GM19328 (cell line): ENCODE data around the gene ICAM5.
A peak's percentile ranks its signal among the peaks of the same experiment; 100 is the strongest.
"Not testable (repeated sequence)": the region's sequence is repeated elsewhere in the genome, so short reads cannot be mapped to it uniquely, and the experiment has no call there.

Source experiments
- ATAC-seq: cut with Tn5 transposase; IDR thresholded peaks from one replicate; pipeline ENCODE4 v1.9.1; 2021; ENCODE audit warnings: mild to moderate bottlenecking, moderate library complexity; ENCODE audit not compliant: unreplicated experiment

ICAM5 gene

GRCh38 chr19:10289836-10290356, at the start of gene ICAM5:
Gene ICAM5 (plus strand): TSS chr19:10289952. CDS start chr19:10290044, 92 bp downstream.
- no peak for ATAC-seq

DNA sequence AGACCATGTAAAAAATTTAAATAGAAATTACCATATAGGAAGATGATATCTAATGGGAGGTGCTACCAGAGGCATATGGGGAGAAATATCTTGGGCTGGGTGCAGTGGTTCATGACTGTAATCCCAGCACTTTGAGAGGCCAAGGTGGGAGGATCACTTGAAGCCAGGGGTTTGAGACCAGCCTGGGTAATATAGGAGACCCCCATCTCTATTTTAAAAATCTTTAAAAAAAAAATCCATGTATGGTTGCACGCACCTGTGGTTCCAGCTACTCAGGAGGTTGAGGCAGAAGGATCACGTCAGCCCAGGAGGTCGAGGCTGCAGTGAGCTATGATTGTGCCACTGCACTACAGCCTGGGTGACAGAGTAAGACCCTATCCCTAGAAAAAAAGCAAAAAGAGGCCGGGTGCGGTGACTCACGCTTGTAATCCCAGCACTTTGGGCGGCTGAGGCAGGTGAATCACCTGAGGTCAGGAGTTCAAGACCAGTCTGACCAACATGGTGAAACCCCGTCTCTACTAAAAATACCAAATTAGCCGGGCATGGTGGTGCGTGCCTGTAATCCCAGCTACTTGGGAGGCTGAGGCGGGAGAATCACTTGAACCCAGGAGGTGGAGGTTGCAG, 47.8 kb upstream of the ICAM5 start:
- ATAC-seq = not testable (repeated sequence)

- ATAC-seq = no peak
Observed at GRCh38 chr19:10243606-10244005, 46.1 kb upstream of the ICAM5 start.

GRCh38 chr19:10245189-10245939, 44.4 kb upstream of the ICAM5 start:
- ATAC-seq = no peak

- ATAC-seq = no peak
Observed at GRCh38 chr19:10246511-10246910, 43.2 kb upstream of the ICAM5 start.

DNA sequence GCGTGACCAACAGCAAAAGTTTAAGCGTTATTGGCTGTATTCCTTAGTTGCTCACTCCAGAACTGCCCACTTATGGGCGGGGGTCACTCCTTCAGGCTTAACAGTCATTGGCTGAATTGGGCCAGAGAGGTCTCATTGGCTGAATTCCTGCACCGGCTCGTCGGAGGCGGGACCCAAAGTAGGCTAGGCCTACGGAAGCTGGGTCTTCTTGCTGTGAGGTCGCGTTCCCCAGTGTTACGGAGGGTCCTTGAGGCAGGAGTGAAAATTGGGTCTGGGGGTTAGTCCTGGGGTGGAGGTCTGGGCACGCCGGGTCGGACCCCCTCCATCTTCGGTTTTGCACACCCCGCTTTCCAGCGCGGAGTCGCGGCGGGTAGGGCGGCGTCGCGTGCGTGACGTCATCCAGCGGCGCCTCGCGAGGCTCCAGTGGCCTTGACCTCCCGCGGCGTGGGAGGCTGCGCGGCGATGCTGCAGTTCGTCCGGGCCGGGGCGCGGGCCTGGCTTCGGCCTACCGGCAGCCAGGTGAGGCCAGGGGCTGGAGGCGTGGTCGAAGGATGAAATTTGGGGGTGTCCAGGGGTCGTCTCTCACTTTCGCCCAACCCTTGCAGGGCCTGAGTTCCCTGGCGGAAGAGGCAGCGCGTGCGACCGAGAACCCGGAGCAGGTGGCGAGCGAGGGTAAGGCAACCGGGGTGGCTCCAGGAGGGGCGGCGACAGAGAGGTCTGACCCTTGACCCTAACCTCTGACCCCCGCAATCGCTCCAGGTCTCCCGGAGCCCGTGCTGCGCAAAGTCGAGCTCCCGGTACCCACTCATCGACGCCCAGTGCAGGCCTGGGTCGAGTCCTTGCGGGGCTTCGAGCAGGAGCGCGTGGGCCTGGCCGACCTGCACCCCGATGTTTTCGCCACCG, 37.7 kb upstream of the ICAM5 start, which contains the start of gene MRPL4:
Gene MRPL4, plus strand, starts transcription at position 423 of the 903 bp plus-strand sequence. Its CDS starts 40 bp downstream, at position 463.
- ATAC-seq = peak; percentile 92

- ATAC-seq = no peak
Observed at GRCh38 chr19:10252707-10253106, 37.0 kb upstream of the ICAM5 start.

- ATAC-seq = no peak
Observed at GRCh38 chr19:10254244-10254643, 35.5 kb upstream of the ICAM5 start.

DNA sequence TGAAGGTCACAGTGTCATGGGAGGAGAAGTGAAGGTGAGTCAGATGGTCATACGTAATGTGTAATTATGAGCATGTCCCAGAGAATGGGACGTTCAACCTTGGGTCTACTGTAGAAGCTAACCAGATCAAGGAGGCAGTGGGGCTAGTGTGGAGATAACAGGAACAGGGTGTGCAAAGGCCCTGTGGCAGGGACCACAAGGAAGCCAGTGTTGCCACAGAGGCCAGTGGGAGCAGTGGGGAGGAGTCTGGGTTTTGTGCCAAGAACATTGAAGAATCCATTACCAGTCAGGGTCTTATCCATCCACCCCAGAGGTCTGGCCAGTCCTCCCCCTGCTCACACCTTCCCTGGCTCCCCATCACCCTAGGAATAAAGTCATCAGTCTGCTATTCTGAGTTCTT, 34.4 kb upstream of the ICAM5 start:
- no peak for ATAC-seq

DNA sequence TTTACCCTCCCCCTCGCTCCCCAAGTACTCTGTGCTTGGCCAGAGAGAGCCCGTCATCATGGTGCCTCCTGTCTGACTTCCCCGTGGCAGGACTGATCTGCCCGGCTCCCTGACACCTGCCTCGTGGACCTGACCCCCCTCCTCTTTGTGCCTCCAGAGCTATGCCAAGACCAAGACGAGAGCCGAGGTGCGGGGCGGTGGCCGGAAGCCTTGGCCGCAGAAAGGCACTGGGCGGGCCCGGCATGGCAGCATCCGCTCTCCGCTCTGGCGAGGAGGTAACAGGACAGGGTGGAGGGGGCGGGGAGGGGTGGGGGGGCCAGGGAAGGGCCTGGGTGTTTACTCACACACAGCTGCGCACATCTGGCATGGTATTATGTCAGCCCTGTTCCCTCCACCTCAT, 33.2 kb upstream of the ICAM5 start:
- no peak for ATAC-seq

GRCh38 chr19:10256970-10257615, 32.7 kb upstream of the ICAM5 start:
- ATAC-seq = no peak

DNA sequence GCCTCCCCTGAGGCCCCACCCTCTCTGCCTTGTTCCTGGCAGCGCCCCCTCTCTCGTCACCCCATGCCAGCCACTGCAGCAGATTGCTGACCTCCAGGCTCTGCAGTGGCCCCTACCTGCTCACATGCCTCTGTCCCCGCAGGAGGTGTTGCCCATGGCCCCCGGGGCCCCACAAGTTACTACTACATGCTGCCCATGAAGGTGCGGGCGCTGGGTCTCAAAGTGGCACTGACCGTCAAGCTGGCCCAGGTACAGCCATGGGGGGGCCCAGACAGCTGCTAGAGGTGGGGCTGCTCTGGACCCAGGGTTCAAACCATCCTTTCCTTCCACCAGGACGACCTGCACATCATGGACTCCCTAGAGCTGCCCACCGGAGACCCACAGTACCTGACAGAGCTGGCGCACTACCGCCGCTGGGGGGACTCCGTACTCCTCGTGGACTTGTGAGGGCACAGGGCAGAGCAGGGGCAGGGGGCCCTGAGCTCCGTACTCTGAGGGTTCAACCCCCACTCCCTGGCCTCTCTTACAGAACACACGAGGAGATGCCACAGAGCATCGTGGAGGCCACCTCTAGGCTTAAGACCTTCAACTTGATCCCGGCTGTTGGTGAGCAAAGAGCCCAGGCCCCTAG, 31.6 kb upstream of the ICAM5 start:
- no peak for ATAC-seq

DNA sequence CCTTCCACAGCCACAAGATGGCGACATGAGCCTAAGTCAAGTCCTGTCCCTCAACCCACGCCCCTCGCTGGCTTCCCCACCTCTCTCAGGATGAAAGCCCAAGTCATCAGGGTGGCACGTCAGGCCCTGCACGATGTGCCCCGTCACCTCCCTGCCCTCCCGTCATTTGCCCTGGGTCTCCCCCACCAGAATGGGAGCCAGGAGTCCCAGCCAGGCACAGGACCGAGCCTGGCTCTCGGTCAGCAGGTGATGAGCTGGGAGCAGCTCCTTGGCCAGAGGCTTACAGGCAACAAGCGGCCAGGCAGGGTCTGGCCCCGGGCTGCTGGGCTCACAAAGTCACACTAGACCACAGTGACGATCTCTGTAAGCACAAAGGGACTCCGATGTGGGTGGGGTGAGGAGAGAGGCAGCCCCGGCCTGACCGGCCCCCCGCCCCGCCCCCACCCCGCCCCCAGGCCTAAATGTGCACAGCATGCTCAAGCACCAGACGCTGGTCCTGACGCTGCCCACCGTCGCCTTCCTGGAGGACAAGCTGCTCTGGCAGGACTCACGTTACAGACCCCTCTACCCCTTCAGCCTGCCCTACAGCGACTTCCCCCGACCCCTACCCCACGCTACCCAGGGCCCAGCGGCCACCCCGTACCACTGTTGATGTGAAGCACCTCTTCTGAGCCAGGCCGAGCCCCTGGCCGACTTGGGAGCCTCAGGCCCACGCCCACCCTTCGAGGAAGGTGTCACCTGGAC, 30.4 kb upstream of the ICAM5 start:
- no peak for ATAC-seq

- no peak for ATAC-seq
Observed at GRCh38 chr19:10260141-10260584, 29.6 kb upstream of the ICAM5 start.

DNA sequence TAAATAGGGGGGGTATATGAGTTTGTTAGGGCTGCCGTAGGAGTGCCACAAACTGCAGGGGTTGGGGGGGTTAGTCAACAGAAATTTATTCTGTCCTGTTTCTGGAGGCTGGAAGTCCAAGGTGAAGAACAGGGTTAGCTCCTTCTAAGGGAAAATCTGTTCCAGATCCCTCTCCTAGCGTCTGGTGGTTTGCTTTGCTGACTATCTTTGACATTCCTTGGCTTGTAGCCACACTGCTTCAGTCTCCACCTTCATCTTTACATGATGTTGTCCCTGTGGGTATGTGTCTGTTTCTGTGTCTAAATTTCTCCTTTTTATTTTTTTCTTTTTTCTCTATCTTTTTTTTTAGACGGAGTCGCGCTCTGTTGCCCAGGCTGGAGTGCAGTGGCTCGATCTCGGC, 27.0 kb upstream of the ICAM5 start:
- no peak for ATAC-seq

- ATAC-seq = no peak
Observed at GRCh38 chr19:10266706-10267105, 23.0 kb upstream of the ICAM5 start.

DNA sequence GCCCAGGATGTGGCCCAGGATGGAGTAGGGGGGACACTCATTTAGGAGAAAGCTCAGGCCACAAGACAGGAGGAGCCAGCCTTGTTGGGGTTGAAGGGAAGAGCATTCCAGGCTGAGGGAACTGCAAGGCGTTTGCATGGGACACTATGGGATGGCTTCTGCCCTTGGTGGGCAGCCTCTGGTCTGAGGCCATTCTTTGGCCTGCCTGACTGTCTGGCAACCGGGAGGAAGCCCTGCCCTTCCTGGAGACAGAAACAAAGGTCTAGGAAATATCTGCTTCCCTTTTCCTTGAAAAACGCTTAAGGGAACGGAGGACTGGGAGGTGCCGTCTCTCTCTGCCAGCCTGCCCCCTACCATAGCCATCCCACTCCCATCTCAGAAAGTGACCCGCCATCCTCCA, 21.7 kb upstream of the ICAM5 start:
- no peak for ATAC-seq

GRCh38 chr19:10269333-10270179, 20.2 kb upstream of the ICAM5 start:
- no peak for ATAC-seq
